ENCODE results near the gene LMF1.

- TF ChIP-seq, protein P1, sequence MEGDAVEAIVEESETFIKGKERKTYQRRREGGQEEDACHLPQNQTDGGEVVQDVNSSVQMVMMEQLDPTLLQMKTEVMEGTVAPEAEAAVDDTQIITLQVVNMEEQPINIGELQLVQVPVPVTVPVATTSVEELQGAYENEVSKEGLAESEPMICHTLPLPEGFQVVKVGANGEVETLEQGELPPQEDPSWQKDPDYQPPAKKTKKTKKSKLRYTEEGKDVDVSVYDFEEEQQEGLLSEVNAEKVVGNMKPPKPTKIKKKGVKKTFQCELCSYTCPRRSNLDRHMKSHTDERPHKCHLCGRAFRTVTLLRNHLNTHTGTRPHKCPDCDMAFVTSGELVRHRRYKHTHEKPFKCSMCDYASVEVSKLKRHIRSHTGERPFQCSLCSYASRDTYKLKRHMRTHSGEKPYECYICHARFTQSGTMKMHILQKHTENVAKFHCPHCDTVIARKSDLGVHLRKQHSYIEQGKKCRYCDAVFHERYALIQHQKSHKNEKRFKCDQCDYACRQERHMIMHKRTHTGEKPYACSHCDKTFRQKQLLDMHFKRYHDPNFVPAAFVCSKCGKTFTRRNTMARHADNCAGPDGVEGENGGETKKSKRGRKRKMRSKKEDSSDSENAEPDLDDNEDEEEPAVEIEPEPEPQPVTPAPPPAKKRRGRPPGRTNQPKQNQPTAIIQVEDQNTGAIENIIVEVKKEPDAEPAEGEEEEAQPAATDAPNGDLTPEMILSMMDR (IDR thresholded peaks at IDR 0.05) = no peak
- TF ChIP-seq POLR2A (IDR thresholded peaks at IDR 0.05) = peak; percentile 72
Observed at GRCh38 chr16:807347-808084, 163.3 kb downstream of the LMF1 start.
